ENCODE data around the gene KLHDC9.

GRCh38 chr1:161061419-161061818 is 36.7 kb upstream of the KLHDC9 start:
- TF ChIP-seq, protein P1, sequence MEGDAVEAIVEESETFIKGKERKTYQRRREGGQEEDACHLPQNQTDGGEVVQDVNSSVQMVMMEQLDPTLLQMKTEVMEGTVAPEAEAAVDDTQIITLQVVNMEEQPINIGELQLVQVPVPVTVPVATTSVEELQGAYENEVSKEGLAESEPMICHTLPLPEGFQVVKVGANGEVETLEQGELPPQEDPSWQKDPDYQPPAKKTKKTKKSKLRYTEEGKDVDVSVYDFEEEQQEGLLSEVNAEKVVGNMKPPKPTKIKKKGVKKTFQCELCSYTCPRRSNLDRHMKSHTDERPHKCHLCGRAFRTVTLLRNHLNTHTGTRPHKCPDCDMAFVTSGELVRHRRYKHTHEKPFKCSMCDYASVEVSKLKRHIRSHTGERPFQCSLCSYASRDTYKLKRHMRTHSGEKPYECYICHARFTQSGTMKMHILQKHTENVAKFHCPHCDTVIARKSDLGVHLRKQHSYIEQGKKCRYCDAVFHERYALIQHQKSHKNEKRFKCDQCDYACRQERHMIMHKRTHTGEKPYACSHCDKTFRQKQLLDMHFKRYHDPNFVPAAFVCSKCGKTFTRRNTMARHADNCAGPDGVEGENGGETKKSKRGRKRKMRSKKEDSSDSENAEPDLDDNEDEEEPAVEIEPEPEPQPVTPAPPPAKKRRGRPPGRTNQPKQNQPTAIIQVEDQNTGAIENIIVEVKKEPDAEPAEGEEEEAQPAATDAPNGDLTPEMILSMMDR (IDR thresholded peaks at IDR 0.05): no peak
- no peak for TF ChIP-seq EP300 (IDR thresholded peaks at IDR 0.05)

All from tibial nerve (tissue), 4 donors.